Fibroblast of the conjunctiva (primary cell): Measurements from ENCODE around the gene RBP7.
"Not testable (repeated sequence)": the region's sequence is repeated elsewhere in the genome, so short reads cannot be mapped to it uniquely, and the experiment has no call there.

Experiments used
- DNase-seq: peaks from one replicate; pipeline ENCODE4 v3.0.0-alpha.2; 2010; ENCODE audit warnings: low read depth

RBP7 gene

GRCh38 chr1:9996624-9997582 lies at the start of gene RBP7:
Gene RBP7, plus strand, starts transcription at chr1:9997228. Its CDS starts 31 bp downstream, at chr1:9997259.
- DNase-seq, result no peak

GRCh38 chr1:9957726-9958125 lies 39.3 kb upstream of the RBP7 start:
- no peak for DNase-seq

- DNase-seq, result no peak
These were observed 37.0 kb upstream of the RBP7 start for GRCh38 chr1:9960011-9960410.

GRCh38 chr1:9960706-9961562 lies 36.1 kb upstream of the RBP7 start:
- DNase-seq, result no peak

- no peak for DNase-seq
These were observed 12.8 kb upstream of the RBP7 start for GRCh38 chr1:9984253-9984652.

GRCh38 chr1:9985001-9985400 lies 12.0 kb upstream of the RBP7 start:
- no peak for DNase-seq

- DNase-seq, result no peak
These were observed 7.3 kb upstream of the RBP7 start for GRCh38 chr1:9989773-9990172.

- no peak for DNase-seq
These were observed 6.1 kb upstream of the RBP7 start for GRCh38 chr1:9990944-9991343.

GRCh38 chr1:9992910-9993309 lies 4.1 kb upstream of the RBP7 start:
- no peak for DNase-seq

- no peak for DNase-seq
These were observed 3.4 kb upstream of the RBP7 start for GRCh38 chr1:9993561-9994075.

GRCh38 chr1:10001016-10001665 lies 4.1 kb downstream of the RBP7 start:
- no peak for DNase-seq

GRCh38 chr1:10005248-10005647 lies 8.2 kb downstream of the RBP7 start:
- DNase-seq, result not testable (repeated sequence)

GRCh38 chr1:10007169-10007568 lies 10.1 kb downstream of the RBP7 start:
- no peak for DNase-seq

GRCh38 chr1:10014016-10014415 lies 17.0 kb downstream of the RBP7 start:
- no peak for DNase-seq

GRCh38 chr1:10019561-10019960 lies 22.5 kb downstream of the RBP7 start:
- no peak for DNase-seq

GRCh38 chr1:10020086-10020485 lies 23.1 kb downstream of the RBP7 start:
- DNase-seq, result no peak

GRCh38 chr1:10020678-10021077 lies 23.6 kb downstream of the RBP7 start:
- DNase-seq, result not testable (repeated sequence)

- not testable (repeated sequence) for DNase-seq
These were observed 25.0 kb downstream of the RBP7 start for GRCh38 chr1:10021992-10022391.

- DNase-seq, result no peak
These were observed 25.6 kb downstream of the RBP7 start for GRCh38 chr1:10022656-10023055.

- DNase-seq, result no peak
These were observed 28.3 kb downstream of the RBP7 start for GRCh38 chr1:10025354-10025753.

- DNase-seq, result no peak
These were observed 30.0 kb downstream of the RBP7 start for GRCh38 chr1:10027027-10027426.

GRCh38 chr1:10028956-10029500 lies 32.0 kb downstream of the RBP7 start:
- DNase-seq, result not testable (repeated sequence)
